PC-9 (cell line): ENCODE measurements around the gene ZNF234.

Experiments used
- EZH2 ChIP-seq: fragments of 200-600 bp; sonication (generic); IDR thresholded peaks from 2 replicates; pipeline ENCODE4 v1.8.0; 2017; ENCODE audit warnings: antibody characterized with exemption, low read depth
- TF ChIP-seq, protein P1 (sequence below): fragments of 200-600 bp; sonication (generic); conservative IDR thresholded peaks from 2 replicates; pipeline ENCODE4 v1.6.1; 2017; ENCODE audit warnings: mixed run types, antibody characterized with exemption, mild to moderate bottlenecking, moderate library complexity

DNA sequence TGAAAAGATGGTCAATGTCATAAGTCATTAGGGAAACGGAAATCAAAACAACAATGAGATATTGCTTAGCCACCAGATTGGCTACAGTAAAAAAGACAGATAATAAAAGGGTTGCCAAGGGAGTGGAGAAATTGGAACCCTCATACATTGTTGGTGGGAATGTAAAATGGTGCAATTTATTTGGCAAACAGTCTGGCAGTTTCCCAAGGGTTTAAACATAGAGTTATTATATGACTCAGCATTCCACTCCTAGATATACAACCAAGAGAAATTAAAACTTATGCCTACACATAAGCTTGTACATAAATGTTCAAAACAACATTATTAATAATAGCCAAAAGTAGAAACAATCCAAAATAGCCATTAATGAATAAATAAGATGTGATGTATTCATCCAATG lies 61.1 kb downstream of the ZNF234 start:
- TF ChIP-seq, protein P1, sequence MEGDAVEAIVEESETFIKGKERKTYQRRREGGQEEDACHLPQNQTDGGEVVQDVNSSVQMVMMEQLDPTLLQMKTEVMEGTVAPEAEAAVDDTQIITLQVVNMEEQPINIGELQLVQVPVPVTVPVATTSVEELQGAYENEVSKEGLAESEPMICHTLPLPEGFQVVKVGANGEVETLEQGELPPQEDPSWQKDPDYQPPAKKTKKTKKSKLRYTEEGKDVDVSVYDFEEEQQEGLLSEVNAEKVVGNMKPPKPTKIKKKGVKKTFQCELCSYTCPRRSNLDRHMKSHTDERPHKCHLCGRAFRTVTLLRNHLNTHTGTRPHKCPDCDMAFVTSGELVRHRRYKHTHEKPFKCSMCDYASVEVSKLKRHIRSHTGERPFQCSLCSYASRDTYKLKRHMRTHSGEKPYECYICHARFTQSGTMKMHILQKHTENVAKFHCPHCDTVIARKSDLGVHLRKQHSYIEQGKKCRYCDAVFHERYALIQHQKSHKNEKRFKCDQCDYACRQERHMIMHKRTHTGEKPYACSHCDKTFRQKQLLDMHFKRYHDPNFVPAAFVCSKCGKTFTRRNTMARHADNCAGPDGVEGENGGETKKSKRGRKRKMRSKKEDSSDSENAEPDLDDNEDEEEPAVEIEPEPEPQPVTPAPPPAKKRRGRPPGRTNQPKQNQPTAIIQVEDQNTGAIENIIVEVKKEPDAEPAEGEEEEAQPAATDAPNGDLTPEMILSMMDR, result no peak
- no peak for TF ChIP-seq EZH2
